GM19193 (cell line): Measurements from ENCODE around the gene INAFM2.

ENCODE experiments used
- POLR2A ChIP-seq: IDR thresholded peaks from 4 replicates; pipeline ENCODE4 v1.6.1; 2011; ENCODE audit not compliant: insufficient read depth, insufficient read length; ENCODE audit errors: extremely low read depth

The INAFM2 gene

DNA sequence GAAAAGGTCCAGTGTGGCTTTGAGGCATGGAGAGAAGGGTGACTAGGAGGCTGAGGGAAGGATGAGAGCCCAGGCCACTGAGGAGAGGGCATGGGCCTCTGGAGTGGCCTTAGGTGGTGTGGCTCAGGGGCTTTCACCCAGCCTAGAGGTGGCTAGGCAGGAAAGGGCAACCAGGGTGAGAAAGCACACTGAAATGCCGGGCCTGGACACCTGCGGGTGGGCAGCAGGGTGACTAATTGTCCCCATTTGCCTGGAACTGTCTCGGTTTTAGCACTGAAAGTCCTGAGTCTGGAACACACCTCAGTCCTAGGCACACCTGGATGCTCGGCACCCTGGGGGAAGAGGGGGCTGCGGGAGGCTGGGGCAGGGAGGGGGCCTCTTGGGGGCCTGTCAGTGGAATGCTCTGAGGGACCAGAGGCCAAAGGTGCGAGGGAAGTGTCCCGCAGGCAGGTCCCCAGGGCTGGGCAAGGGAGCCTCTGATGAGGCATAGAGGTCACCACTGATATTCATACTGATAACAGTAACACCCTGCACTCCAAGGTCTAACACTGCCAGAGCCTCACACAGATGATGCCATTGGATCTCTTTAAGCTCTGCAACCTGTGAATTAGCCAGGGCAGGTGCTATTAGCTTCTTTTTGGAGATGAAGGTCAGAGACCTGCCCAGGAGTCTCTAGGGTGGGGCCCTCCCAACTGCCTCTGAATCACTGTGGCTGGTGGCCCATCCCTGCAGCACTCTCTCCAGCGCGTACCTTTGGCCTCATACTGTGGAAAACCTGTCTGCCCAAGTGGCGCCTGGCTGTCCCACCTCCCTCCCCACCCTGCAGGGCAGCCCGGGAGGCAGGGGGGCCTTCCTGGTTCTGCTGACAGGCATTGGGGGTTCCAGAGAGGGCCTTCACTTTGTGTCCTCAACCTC lies 24.3 kb downstream of the INAFM2 start:
- no peak for TF ChIP-seq POLR2A

- no peak for TF ChIP-seq POLR2A
These were observed 25.0 kb downstream of the INAFM2 start for GRCh38 chr15:40348474-40348870.

- no peak for TF ChIP-seq POLR2A
These were observed 25.7 kb downstream of the INAFM2 start for GRCh38 chr15:40349163-40349562.

- no peak for TF ChIP-seq POLR2A
These were observed 28.9 kb downstream of the INAFM2 start for GRCh38 chr15:40352281-40352901.

DNA sequence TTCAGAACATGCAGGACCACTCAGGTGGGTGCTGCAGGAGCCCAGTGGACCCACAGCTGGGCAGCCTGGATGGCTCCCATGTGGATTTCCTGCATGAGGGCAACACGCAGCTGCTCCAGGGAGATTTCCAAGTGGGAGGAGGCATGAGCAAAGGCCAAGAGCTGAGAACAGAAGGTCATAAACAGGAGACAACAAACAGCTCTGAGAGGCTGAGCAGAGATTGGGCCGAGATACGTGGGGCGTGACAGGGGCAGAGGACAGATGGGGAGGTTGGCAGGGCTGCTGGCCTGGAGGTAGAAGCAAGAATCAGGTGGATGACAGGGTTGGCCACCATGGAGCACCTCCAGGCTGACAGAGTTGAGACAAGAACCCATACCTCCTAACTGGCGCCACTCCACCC lies 30.2 kb downstream of the INAFM2 start:
- TF ChIP-seq POLR2A, result no peak

DNA sequence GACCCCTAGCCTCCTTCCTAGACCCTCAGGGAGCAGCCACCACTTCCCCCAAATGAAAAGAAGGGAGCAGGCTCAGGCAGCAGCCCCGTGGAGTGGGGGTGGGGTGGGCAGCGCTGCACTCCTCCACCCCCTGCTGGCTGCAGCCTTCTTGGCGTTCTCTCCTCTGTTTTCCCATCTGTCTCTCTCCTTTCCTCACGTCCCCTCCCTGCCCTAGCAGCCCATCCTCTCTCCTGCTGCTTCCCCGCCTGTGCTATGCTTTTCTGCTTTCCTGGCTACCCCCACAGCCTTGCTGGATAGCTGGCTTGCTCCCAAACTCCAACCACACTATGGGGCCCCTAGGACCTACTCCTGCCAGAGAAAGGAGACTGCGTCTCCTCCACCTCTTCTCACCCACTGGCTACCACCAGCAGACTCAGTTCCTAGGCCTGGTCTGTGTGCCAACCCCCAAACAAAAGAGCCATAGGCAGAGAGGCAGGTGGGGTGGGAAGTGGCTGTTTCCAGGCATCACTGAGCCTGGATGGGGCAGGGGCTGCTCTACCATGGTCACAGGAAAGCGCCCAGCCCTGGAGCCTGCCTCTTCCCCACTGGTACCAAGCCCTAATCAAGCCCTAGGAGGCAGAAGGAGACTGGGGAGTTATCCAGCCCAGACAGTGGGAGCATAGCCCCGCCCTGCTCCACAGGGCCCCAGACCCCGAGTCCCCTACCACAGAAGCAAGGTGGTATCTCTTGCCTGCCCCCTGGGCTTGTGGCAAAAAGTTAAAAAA lies 31.1 kb downstream of the INAFM2 start:
- no peak for TF ChIP-seq POLR2A

- no peak for TF ChIP-seq POLR2A
These were observed 32.6 kb downstream of the INAFM2 start for GRCh38 chr15:40355976-40356585.

GRCh38 chr15:40357246-40357645 lies 33.8 kb downstream of the INAFM2 start:
- no peak for TF ChIP-seq POLR2A

DNA sequence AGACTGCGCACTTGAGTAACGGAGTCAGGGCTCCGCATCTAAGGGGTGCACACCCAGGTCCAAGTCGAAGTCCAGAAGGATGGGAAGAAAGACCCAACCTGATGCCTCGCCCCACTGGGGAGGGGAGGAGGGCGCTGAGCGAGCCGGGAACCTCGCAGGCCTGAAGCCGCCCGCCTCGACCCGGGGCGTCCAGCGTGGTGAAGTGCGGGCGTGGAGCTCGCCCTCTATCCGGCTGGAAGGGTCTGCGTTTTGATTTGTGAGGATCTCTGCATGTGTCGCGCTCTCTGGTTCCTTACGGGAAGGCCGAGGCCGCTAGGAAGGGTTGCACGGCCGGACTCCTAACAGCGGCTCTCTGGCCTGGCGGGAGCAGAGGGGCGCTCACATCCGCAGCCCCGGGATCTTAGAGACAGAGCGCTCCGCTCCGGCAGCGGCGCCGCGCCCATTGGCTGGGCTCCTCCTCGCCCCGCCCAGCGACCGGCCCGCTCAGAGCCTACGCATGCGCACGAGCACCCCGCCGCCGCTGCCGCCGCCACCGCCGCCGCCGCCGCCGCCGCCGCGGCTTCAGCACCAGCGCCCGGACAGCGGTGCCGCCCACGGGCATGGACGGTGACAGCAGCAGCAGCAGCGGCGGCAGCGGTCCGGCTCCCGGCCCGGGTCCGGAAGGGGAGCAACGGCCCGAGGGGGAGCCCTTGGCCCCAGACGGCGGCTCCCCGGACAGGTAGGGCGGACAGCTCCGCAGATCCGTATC lies 34.4 kb downstream of the INAFM2 start, which contains the start of gene DISP2:
TSS of gene DISP2 (plus strand) at position 497 of the 748 bp plus-strand sequence. CDS start at position 600, 103 bp downstream.
- TF ChIP-seq POLR2A, result no peak

DNA sequence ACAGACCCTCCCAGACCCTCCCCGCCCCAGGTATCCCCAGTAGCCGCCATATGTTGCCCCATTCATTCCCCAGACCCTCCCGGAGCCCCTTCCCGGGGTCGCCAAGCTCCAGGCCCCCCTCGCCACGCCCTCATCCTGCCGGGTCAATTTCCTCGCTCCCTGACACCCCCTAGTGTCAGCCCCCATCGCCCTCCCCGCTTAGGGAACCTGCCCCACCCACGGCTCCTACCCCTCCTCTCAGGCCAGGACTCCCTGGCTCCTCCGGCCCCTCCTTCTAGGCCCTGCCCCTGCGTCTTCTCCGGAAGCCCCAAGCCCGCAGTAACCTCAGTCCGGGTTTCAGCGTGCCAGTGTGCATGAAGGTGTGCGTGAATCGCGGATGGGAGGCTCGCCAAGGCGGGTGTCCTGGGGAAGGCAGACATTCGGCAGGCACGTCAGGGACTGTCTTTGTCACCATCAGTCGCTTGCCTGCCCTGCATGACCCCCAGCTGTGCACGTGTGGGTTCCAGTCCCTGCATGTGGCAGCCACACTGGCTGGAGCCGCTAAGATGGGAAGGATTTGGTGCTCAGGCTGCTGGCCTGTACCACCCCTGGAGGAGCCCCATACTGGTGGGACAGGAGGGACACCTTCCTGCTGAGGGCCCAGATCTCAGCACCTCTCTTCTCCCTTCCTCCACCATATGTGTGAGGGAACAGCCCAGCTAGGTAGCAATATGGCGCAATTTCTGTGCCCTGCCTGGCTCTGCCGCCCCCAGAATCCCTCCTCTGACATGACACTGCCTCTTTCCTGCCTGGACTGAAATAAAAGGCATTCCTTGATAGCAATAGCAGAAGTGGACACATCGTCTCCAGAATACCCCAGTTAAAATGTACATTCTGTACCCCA lies 35.2 kb downstream of the INAFM2 start:
- no peak for TF ChIP-seq POLR2A

DNA sequence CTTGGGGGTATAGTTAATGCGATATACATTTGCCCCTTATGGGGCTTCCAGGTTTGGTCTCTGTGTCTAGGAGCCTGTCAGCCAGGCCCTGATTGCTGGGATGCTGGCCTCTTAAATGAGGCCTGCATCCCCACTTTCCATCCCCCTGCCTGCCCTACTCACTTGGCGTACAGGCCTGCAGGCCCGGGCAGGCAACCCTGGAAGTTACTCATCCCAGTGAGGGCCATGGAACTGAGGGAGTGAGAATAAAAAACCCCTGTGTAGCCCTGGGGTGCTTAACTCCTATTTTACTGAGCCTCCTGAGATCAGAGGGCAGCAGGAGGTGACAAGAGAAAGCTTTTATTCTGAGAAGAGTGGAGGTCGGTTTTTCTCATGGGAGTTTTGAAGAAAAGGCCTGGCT lies 36.5 kb downstream of the INAFM2 start:
- no peak for TF ChIP-seq POLR2A

GRCh38 chr15:40361640-40362039 lies 38.1 kb downstream of the INAFM2 start:
- TF ChIP-seq POLR2A, result no peak

DNA sequence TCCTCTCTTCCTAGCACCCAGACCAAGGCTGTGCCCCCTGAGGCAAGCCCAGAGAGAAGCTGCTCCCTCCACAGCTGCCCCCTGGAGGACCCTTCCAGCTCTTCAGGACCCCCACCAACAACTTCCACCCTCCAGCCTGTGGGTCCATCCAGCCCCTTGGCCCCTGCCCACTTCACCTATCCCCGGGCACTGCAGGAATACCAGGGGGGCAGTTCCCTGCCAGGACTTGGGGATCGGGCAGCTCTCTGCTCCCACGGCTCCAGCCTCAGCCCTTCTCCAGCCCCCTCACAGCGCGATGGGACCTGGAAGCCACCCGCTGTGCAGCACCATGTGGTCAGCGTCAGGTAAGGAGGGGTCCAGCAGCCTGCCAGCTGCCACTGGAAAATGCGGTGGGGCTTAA lies 40.1 kb downstream of the INAFM2 start:
- TF ChIP-seq POLR2A, result no peak
